ENCODE data around the gene ACTL10.

- TF ChIP-seq CTCF (conservative IDR thresholded peaks at IDR 0.05): no peak
- TF ChIP-seq ZFX (IDR thresholded peaks at IDR 0.05): no peak
These were observed 43.9 kb upstream of the ACTL10 start for GRCh38 chr20:33622705-33623365.

All from C4-2B (cell line).